Activated T-helper 1 cell treated with anti-CD3 and anti-CD28 coated beads, Interleukin-2, amount 50 U/mL, for 16 hours (primary cell): ENCODE results near the gene HNRNPU.

Experiments used
- DNase-seq, 2 donors: peaks; one replicate each; pipeline ENCODE4 v3.0.0-alpha.2; 2020; ENCODE audit warnings: low read depth in 1 of 2, low spot score in 1 of 2

The HNRNPU gene

GRCh38 chr1:244862699-244863490 lies 1.4 kb downstream of the HNRNPU start:
- DNase-seq, result peak; percentile 96

- DNase-seq, result no peak
Measured at GRCh38 chr1:244862354-244862698, 2.0 kb downstream of the HNRNPU start.

DNA sequence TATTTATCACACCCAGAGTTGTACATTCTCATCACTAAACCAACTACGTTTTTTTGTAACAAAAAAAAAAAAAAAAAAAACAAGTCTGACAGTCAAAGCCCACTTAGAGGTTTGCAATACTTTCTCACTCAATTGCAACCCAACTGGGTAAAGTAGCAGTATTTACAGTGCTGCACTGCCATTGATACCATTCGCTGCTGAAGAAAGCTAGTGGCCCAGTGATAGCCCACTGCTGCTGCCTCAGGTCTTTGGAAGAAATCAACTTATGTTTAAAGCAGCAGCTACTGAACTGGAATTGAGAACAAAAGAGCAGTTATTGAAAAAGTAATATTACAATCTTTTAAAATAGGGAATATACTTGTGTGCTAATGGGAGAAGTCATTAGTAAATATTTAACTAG lies 2.7 kb downstream of the HNRNPU start:
- DNase-seq, result no peak

DNA sequence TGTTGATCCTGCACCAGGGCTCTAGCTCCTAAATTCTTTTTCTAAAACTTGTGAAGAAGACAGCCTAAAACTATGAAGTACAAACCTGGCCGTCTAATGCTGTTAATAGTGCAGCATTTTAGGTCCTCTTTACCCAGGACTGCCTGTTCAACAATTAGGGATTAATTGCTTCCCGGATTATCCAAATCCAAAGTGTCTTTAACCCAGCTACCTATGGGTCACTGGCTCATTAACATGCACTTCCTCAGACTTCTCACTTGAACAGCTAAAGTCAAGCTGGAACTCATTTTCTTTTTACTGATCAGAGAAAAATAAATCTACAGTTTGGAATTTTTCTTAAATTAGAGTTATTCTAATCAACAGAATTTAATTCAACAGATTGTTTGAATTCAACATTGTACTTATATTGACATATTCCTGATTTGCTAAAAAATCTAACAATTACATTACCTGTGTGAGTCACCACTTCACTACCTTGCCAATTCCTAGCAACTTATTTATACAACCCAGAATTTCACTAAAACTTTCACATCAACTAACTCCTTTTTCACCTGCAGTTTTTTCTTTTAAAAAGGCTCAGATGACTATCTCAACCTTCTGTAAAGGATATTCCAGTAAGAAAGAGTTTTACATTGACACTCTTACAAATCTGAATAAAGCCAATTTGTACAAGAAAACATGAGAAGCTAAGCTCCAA lies 3.3 kb downstream of the HNRNPU start:
- DNase-seq, result no peak

DNA sequence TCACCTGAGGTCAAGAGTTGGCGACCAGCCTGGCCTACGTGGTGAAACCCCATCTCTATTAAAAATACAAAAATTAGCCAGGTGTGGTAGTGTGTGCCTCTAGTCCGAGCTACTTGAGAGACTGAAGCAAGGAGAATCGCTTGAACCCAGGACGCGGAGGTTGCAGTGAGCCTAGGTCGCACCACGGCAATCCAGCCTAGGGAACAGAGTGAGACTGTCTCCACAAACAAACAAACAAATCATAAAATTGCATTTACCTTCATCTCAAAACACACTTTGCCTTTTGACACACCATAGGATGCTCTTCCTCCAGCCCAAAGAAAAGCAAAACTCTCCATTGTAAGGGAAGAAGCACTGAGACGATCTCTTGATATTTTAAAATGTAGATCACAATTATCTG lies 4.3 kb downstream of the HNRNPU start:
- no peak for DNase-seq

DNA sequence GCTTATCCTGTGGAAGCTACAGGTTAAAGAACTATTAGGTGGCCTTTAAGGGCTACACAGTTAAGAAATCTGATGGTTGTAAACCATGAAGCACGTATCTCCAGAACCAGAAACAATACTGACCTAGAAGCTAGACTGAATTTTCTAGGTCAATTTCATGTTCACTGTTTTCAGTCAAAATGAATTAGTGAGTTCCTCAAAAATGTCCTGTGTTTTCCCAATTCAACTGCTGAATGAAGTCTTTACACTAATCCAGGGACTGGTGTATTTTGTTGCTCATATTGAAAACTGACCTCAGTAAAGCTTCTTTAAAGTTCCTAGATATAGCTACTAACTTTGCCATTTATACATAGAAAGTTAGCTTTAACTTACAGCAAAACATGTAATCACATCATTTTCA lies 6.0 kb downstream of the HNRNPU start:
- DNase-seq, result no peak

GRCh38 chr1:244857761-244858160 lies 6.6 kb downstream of the HNRNPU start:
- DNase-seq, result no peak

DNA sequence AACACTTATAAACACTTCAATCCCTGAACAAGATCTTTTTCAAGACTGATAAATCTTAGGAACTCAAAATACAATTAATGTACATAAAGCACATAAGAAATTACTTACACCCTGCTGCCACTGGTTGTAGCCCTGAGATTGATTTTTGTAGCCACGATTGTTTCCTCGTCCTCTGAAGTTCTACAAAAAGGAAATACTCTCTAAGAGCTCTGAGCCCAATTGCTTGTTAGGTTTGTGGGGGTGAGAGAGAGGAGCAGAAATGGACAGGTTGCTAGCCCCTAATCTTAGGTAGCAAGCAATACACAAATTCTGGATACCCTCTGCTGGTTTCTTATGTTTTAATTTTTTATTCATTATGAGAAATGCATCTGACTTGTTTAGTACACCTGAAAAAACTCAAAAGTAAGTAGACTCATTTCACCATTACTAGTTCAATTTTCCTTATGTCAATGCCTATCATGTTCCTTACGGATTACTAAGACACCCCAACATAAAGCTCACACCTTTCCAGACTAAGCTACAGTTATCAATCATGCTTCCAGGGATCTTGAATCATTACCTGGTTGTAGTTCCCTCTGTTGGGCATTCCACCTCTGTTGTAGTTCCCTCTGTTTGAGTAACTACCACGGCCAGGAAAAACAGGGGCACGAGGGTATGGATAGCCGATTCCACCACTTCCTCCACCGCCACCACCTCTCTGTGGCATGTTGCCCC lies 9.3 kb downstream of the HNRNPU start:
- no peak for DNase-seq

DNA sequence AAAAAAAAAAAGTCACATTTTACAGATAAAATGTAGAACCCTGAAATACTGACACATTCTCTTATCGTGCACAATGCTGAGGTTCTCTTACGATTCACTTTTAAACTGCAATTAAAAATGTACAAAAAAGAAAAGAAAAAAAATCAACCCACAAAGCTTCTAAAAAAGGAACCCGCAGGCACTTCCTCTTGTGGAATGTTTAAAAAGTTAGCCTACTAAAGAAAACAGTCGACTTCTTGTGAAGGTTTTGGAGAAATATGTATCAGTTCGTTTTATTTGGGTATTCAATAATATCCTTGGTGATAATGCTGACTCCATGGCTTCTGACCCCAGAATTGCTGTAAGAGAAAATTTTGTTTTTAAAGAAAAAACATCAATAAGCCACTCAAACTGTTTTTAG lies 10.2 kb downstream of the HNRNPU start:
- no peak for DNase-seq

GRCh38 chr1:244852694-244853093 lies 11.6 kb downstream of the HNRNPU start:
- no peak for DNase-seq

DNA sequence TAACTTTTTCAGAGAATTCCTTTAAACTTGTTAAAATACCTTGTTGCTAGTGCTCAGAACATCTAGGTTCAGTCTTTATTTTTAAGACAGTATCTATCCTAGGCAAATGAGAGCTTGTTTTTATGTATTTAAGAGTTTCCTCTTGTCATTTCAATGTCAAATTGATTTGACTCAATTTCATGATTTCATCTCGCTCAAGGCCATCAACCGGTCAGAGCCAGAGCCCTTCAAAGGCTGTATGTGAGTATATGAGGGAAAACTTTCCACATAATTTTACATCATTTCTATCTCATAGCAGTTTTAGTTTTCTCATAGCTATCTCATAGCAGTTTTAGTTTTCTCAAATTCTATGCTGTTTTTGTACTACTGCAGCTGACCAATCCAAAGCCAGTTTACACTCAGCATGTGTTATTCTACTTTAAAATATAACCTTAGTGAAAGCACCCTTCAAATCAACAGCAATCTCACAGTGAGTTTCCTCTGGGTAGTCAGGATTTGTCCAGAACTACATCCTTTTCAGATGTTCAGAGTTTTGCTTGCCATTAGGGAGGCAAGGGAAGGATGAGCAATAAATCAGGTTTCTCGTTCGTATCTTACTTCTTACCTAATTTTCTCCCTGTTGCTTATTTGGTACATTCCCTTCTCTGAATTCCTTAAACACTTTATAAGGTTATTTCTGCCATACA lies 12.7 kb downstream of the HNRNPU start:
- no peak for DNase-seq

- DNase-seq, result no peak
Measured at GRCh38 chr1:244850896-244851295, 13.4 kb downstream of the HNRNPU start.

GRCh38 chr1:244850099-244850852 lies 14.1 kb downstream of the HNRNPU start:
- no peak for DNase-seq

GRCh38 chr1:244849189-244849866 lies 15.0 kb downstream of the HNRNPU start:
- DNase-seq, result no peak

DNA sequence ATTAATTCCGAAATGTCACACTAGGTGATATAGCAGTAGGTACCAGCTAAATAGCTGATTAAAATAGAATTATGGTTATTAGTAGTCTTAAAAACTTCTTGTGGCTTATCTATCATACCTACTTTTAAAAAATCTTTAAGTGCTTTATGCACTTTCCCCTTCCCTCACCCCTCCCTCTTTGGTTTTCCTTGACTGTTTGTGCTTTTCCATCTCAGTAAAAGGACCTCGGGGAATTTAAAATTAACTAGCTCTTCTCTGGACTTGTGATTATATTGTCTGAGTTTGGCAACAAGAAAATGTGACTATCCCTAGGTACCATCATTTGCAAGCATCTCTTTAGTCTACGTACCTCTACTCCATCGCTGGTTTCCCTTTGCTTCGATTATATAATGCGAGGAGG lies 17.7 kb downstream of the HNRNPU start:
- no peak for DNase-seq

- DNase-seq, result no peak
Measured at GRCh38 chr1:244844155-244845121, 19.9 kb downstream of the HNRNPU start.

- no peak for DNase-seq
Measured at GRCh38 chr1:244843148-244843978, 21.0 kb downstream of the HNRNPU start.

DNA sequence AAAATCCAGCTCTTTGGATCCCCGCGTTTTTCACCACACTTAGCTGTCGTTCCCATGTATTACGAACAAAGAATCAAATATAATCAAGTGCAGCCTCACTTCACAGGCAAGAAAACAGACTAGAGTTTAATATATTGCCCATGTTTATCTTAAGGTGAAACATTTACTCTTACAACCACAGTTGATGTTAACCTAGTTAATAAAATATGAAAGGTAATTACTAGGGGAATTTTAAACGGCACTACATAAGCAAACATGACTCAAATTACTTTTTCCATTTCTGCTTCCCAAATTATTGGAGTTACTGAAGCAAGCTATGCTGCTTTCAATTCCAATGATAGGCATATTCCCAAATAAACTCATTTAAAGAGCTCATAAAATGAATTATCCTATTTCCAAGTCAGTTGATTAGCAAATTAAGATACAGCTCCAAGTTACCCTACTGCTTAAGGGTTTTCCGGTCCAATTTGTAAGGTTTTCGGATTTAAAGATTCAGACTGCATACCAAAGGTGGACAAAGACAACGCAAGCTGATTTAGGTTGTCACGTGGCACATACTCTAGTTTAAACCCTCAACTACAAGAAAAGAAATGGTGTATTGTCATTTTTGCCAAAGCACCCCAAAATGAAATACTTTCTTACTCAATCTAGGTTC lies 22.9 kb downstream of the HNRNPU start:
- DNase-seq, result no peak
